Body of pancreas (tissue), 4 donors: ENCODE measurements around the gene PTPRN2. TPM values are rescaled to one million over a fixed set of nuclear protein-coding genes. Genes with fewer than 3 reads are reported as not detected.

Experiments used
- ATAC-seq: fragments of 150-250 bp; one replicate; pipeline ENCODE4 v1.9.1; 2016
- DNase-seq, 4 donors: peaks; one replicate each; pipeline ENCODE4 v3.0.0-alpha.2; 2019
- H3K27ac ChIP-seq, 4 donors: fragments of 200-600 bp; sonication (generic); 1 replicate in 3 of 4; 2 replicates in 1 of 4; pipeline versions ENCODE4 v1.5.1 to v1.6.1; 2016 to 2019; ENCODE audit warnings: mild to moderate bottlenecking in 1 of 4, mixed read lengths in 1 of 4, moderate library complexity in 1 of 4
- H3K27me3 ChIP-seq, 2 donors: fragments of 200-600 bp; sonication (generic); one replicate each; pipeline ENCODE4 v1.6.0; 2016; ENCODE audit warnings: mild to moderate bottlenecking in 1 of 2
- H3K36me3 ChIP-seq, 2 donors: fragments of 200-600 bp; sonication (generic); replicated peaks in 1 of 2; 2 replicates each; pipeline ENCODE4 v1.5.1; 2016; ENCODE audit warnings: low read depth in 2 of 2; ENCODE audit not compliant: insufficient read depth in 1 of 2
- H3K4me1 ChIP-seq: fragments of 200-600 bp; sonication (generic); one replicate; pipeline ENCODE4 v1.6.0; 2016
- H3K4me3 ChIP-seq, 2 donors: fragments of 200-600 bp; sonication (generic); 1 replicate in 1 of 2; 2 replicates in 1 of 2; pipeline ENCODE4 v1.5.1; 2016 to 2019
- H3K9me3 ChIP-seq, 3 donors: fragments of 200-600 bp; sonication (generic); 1 replicate in 2 of 3; 2 replicates in 1 of 3; pipeline ENCODE4 v1.5.1; 2016
- POLR2A ChIP-seq, 3 donors: fragments of 450-650 bp; IDR thresholded peaks; one replicate each; pipeline ENCODE4 v1.6.1; 2016; ENCODE audit warnings: antibody characterized with exemption in 3 of 3, mild to moderate bottlenecking in 2 of 3
- WGBS, 2 donors: methylation state at CpG; one replicate each; pipeline ENCODE4 v1.1.5; 2017; 5-methylcytosine and 5-hydroxymethylcytosine counted together
- intact Hi-C: fragments of 100-400 bp; cut with DNase I; formaldehyde crosslinking; loops from one replicate; pipeline ENCODE4 v1.15.1; 2023
- total RNA-seq, 2 donors: library from RNA; depleted of rRNA; stranded (reverse); fragments of >200 nt; gene quantifications; one replicate each; pipeline ENCODE4 v1.1.0, GENCODE V29; 2016
- TF ChIP-seq, protein P1 (sequence below), 7 experiments: fragments of 450-650 bp in 4 of 7; fragments of 200-600 bp in 3 of 7; sonication (generic) in 3 of 7; IDR thresholded peaks; one replicate each; pipeline ENCODE4 v1.5.1; 2016 to 2019; ENCODE audit warnings: antibody characterized with exemption in 7 of 7

The PTPRN2 gene
- total RNA-seq, 2 donors from 2014 or later = 31.6 to 76.1 TPM

DNA sequence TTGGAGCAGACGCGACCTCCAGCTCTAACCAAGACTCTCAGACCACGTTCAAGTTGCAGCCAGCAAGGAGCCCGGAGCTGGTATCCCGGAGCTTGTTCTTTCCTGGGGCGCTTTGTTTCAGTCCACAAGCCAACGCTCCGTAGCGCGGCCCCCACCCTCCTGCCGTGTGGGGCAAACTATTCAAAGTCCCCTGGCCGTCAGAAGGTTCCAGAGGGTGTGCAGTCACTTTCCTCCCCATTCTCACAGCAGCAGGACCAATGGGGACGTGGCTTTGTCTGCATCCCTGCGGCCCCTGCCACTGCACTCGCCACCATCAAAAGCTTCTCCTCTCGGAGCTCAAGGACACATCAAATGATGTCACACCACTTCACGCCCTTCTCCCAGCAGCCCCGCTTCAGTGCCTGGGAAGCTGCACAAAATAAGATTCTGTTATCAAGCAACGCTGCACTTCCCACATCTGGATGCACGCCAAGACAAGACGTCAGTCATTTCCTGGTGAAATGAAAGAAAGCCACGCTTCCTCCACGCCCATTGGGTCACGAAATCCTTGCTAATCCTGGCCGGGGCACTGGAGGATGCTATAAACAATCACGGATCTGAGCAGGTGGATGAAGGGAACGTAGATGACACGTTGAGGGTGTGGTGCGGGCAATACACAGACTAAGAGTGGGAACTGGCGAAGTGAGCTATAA, 348.2 kb downstream of the PTPRN2 start:
- intact Hi-C loops = no loop called here
- ATAC-seq = no peak

DNA sequence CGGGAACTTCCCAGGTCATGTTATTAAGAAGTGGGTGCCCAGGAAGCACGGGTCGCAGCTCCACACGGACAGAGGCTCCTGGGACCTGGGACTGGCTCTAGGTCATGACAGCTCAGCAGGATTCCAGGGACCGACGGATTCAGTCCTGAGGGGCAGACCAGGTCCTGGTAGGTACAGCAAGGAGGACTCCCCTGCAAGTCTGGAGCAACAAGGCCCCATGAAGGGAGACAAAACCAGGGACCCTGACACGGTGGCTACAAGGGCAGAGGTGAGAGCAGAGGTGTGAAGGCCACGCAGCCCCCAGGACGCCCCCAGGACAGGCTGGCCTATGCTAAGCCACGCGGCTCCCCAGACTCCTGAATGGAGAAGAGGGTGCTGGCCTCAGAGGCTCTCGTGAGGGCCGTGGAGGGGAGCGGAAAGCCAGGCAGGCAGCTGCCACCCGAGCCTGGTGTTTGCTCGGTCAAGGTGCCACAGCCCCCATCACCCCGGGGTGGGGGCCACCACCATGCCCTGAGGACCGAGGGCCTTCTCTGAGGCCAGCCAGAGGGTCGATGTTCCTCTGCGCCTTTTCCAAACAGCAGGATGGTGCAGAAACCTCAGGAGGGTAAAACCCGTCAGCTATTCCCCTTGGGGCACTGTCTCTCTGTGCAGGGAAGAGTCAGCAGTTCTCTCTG, 348.9 kb downstream of the PTPRN2 start:
- H3K4me1 ChIP-seq = no peaks in the 10 kb centered on the region
- no peak for ATAC-seq
- H3K27me3 ChIP-seq = no peaks in the 10 kb centered on the region
- H3K4me3 ChIP-seq = no peak overlapping the region
- H3K36me3 ChIP-seq = no peaks in the 10 kb centered on the region
- 80 to 85% methylated on average over 6 to 20 of the region's 21 CpGs for WGBS, 2 donors
- H3K9me3 ChIP-seq = no peaks in the 10 kb centered on the region
- DNase-seq = no peak
- intact Hi-C loops = no loop called here
- TF ChIP-seq, protein P1, sequence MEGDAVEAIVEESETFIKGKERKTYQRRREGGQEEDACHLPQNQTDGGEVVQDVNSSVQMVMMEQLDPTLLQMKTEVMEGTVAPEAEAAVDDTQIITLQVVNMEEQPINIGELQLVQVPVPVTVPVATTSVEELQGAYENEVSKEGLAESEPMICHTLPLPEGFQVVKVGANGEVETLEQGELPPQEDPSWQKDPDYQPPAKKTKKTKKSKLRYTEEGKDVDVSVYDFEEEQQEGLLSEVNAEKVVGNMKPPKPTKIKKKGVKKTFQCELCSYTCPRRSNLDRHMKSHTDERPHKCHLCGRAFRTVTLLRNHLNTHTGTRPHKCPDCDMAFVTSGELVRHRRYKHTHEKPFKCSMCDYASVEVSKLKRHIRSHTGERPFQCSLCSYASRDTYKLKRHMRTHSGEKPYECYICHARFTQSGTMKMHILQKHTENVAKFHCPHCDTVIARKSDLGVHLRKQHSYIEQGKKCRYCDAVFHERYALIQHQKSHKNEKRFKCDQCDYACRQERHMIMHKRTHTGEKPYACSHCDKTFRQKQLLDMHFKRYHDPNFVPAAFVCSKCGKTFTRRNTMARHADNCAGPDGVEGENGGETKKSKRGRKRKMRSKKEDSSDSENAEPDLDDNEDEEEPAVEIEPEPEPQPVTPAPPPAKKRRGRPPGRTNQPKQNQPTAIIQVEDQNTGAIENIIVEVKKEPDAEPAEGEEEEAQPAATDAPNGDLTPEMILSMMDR (IDR thresholded peaks at IDR 0.05) = no peak
- TF ChIP-seq POLR2A (IDR thresholded peaks at IDR 0.05) = no peak
- no peak overlapping the region for H3K27ac ChIP-seq

More for the DNA sequence above, 348.2 kb downstream of the PTPRN2 start:
- 68 to 84% methylated on average over 29 to 30 of the region's 30 CpGs for WGBS, 2 donors
- TF ChIP-seq, protein P1 (IDR thresholded peaks at IDR 0.05) = no peak
- no peak for TF ChIP-seq POLR2A (IDR thresholded peaks at IDR 0.05)
- Histone ChIP-seq H3K27me3 (no peaks in the 10 kb centered on the region), H3K4me3 (no peak overlapping the region), H3K27ac (no peak overlapping the region), H3K36me3 (no peaks in the 10 kb centered on the region), H3K9me3 (no peaks in the 10 kb centered on the region), H3K4me1 (no peaks in the 10 kb centered on the region)
- DNase-seq = no peak

DNA sequence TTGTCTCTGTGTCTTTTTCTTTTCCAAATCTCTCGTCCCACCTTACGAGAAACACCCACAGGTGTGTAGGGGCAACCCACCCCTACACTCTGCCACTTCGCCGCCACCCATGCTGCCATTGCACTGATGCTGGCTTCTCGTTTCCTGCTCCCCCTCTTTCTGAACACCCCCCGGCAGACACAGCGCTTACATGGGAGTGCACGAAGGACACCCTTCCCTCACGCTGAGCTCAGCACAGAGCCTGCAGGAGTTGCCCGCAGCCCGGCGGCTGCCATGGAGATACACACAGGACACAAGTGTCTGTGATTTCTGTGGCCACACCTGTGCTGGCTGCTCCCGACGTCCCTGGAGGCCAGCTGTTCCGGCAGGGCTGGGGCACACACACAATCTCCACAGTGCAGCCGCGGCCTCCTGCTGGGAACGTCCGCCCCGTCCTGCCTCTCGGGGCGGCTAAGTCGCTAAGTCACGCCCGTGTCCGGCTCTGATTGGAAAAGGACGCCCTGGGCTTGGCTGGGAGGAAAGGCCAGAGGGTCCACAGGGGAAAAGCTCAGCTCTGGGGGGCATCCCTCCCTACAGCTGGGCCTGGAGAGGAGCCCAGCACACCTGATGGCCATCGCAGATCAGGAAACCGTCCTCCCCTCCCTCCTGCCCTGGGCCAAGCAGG, 349.8 kb downstream of the PTPRN2 start:
- TF ChIP-seq POLR2A (IDR thresholded peaks at IDR 0.05) = no peak
- TF ChIP-seq, protein P1 (IDR thresholded peaks at IDR 0.05) = no peak
- ATAC-seq = no peak
- peak in 2 of 4 donors; percentile 18 to 20 for DNase-seq
- intact Hi-C loops = no loop called here
- H3K4me3 ChIP-seq = no peak overlapping the region
- 85 to 87% methylated on average over 15 to 29 of the region's 29 CpGs for WGBS, 2 donors
- no peaks in the 10 kb centered on the region for H3K9me3 ChIP-seq
- H3K27me3 ChIP-seq = no peaks in the 10 kb centered on the region
- H3K4me1 ChIP-seq = no peaks in the 10 kb centered on the region
- H3K27ac ChIP-seq = no peak overlapping the region
- no peaks in the 10 kb centered on the region for H3K36me3 ChIP-seq

DNA sequence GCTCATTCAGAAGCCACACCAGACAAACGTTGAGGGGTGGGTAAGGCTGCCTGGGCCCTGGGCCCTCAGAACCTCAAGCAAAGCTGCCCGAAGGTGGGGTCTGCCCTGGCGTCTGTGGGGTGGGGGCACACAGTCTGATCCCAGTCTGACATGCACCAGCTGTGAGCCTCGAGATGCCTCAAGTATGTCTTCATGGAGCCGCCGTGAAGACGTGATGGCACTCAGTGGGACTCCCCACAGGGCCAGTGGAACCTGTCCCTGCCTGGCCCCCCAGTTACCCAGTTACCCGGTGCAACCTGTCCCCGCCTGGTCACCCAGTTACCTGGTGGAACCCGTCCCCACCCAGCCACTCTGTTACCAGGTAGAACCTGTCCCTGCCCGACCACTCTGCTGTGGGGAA, 351.2 kb downstream of the PTPRN2 start:
- no peak for DNase-seq
- Histone ChIP-seq H3K27ac (no peak overlapping the region), H3K27me3 (no peaks in the 10 kb centered on the region), H3K36me3 (no peaks in the 10 kb centered on the region), H3K4me1 (no peaks in the 10 kb centered on the region), H3K9me3 (no peaks in the 10 kb centered on the region), H3K4me3 (no peak overlapping the region)
- intact Hi-C loops = no loop called here
- no peak for TF ChIP-seq POLR2A (IDR thresholded peaks at IDR 0.05)
- TF ChIP-seq, protein P1 (IDR thresholded peaks at IDR 0.05) = no peak
- ATAC-seq = no peak
- WGBS, 2 donors = 78 to 84% methylated on average over 7 to 11 of the region's 11 CpGs
